AG08396 (cell line): Measurements from ENCODE around the gene CSN2.
"Not testable (repeated sequence)": the region's sequence is repeated elsewhere in the genome, so short reads cannot be mapped to it uniquely, and the experiment has no call there.

Experiments
- DNase-seq: peaks from one replicate; pipeline ENCODE4 v3.0.0; 2012; ENCODE audit warnings: low spot score, mixed read lengths

Gene CSN2

GRCh38 chr4:69965628-69966027 is at the start of gene CSN2:
Gene CSN2, minus strand, starts transcription at chr4:69965728. Its CDS starts 4,733 bp downstream, at chr4:69960995.
- DNase-seq: no peak

- DNase-seq: no peak
These were observed 43.2 kb upstream of the CSN2 start for GRCh38 chr4:70008771-70009170.

GRCh38 chr4:70002507-70002906 is 37.0 kb upstream of the CSN2 start:
- no peak for DNase-seq

GRCh38 chr4:70000711-70001110 is 35.2 kb upstream of the CSN2 start:
- no peak for DNase-seq

GRCh38 chr4:69999420-69999819 is 33.9 kb upstream of the CSN2 start:
- DNase-seq: no peak

GRCh38 chr4:69995526-69996016 is 30.0 kb upstream of the CSN2 start, which contains the start of gene STATH:
Gene STATH, plus strand, starts transcription at chr4:69995966. Its CDS starts 2,472 bp downstream, at chr4:69998438.
- no peak for DNase-seq

- DNase-seq: no peak
These were observed 29.3 kb upstream of the CSN2 start for GRCh38 chr4:69994782-69995181.

- DNase-seq: no peak
These were observed 25.5 kb upstream of the CSN2 start for GRCh38 chr4:69991016-69991415.

GRCh38 chr4:69986663-69987062 is 21.1 kb upstream of the CSN2 start:
- no peak for DNase-seq

- no peak for DNase-seq
These were observed 18.5 kb upstream of the CSN2 start for GRCh38 chr4:69984030-69984443.

- no peak for DNase-seq
These were observed 12.1 kb upstream of the CSN2 start for GRCh38 chr4:69977582-69977981.

GRCh38 chr4:69974631-69975030 is 9.1 kb upstream of the CSN2 start:
- DNase-seq: no peak

GRCh38 chr4:69970071-69970470 is 4.5 kb upstream of the CSN2 start:
- no peak for DNase-seq

- DNase-seq: no peak
These were observed 8.3 kb downstream of the CSN2 start for GRCh38 chr4:69957209-69957608.

GRCh38 chr4:69951602-69952001 is 13.9 kb downstream of the CSN2 start:
- DNase-seq: no peak

GRCh38 chr4:69936566-69936965 is 29.0 kb downstream of the CSN2 start:
- DNase-seq: no peak

- no peak for DNase-seq
These were observed 31.4 kb downstream of the CSN2 start for GRCh38 chr4:69934150-69934549.

GRCh38 chr4:69930768-69931167 is 34.8 kb downstream of the CSN2 start, which contains the start of gene CSN1S1:
Gene CSN1S1, plus strand, starts transcription at chr4:69931068. Its CDS starts 1,488 bp downstream, at chr4:69932556.
- DNase-seq: no peak

GRCh38 chr4:69923782-69924410 is 41.6 kb downstream of the CSN2 start:
- DNase-seq: not testable (repeated sequence)

GRCh38 chr4:69920874-69921273 is 44.7 kb downstream of the CSN2 start:
- DNase-seq: no peak

- DNase-seq: no peak
These were observed 55.3 kb downstream of the CSN2 start for GRCh38 chr4:69910016-69910782.

GRCh38 chr4:69909195-69909594 is 56.3 kb downstream of the CSN2 start:
- no peak for DNase-seq

GRCh38 chr4:69907151-69907550 is 58.4 kb downstream of the CSN2 start:
- no peak for DNase-seq
